H9 (cell line): Measurements from ENCODE around the gene CCNC. TPM values are rescaled to one million over a fixed set of nuclear protein-coding genes. Genes with fewer than 3 reads are reported as not detected.

ENCODE experiments used
- DNase-seq: peaks from one replicate; pipeline ENCODE4 v3.0.0-alpha.2; 2017
- H2AFZ ChIP-seq: one replicate; pipeline ENCODE4 v1.6.1; 2013; ENCODE audit warnings: mild to moderate bottlenecking, low read length, control low read depth, moderate library complexity
- H2AK5ac ChIP-seq: 2 replicates; pipeline ENCODE4 v1.6.1; 2013; ENCODE audit warnings: low read length, control low read depth, mixed read lengths; ENCODE audit not compliant: insufficient read length
- H2BK120ac ChIP-seq: one replicate; pipeline ENCODE4 v1.6.1; 2013; ENCODE audit warnings: low read depth, mild to moderate bottlenecking, low read length, control low read depth, inconsistent platforms; ENCODE audit not compliant: poor library complexity, severe bottlenecking
- H2BK12ac ChIP-seq: 2 replicates; pipeline ENCODE4 v1.6.1; 2013; ENCODE audit warnings: low read length, control low read depth, mixed read lengths, low read depth; ENCODE audit not compliant: insufficient read length
- H2BK15ac ChIP-seq: 2 replicates; pipeline ENCODE4 v1.6.1; 2013; ENCODE audit warnings: low read depth, low read length, control low read depth
- H2BK20ac ChIP-seq: one replicate; pipeline ENCODE4 v1.6.1; 2013; ENCODE audit warnings: low read depth, mild to moderate bottlenecking, low read length, control low read depth, inconsistent platforms; ENCODE audit not compliant: poor library complexity, severe bottlenecking
- H2BK5ac ChIP-seq: 2 replicates; pipeline ENCODE4 v1.6.1; 2013; ENCODE audit warnings: low read length, control low read depth, mixed read lengths; ENCODE audit not compliant: insufficient read length
- H3K14ac ChIP-seq: 2 replicates; pipeline ENCODE4 v1.6.1; 2013; ENCODE audit warnings: low read length, control low read depth; ENCODE audit not compliant: insufficient read depth
- H3K18ac ChIP-seq: 2 replicates; pipeline ENCODE4 v1.6.1; 2013; ENCODE audit warnings: low read depth, mild to moderate bottlenecking, mixed read lengths, low read length, control low read depth; ENCODE audit not compliant: insufficient read length
- H3K23ac ChIP-seq: 2 replicates; pipeline ENCODE4 v1.6.1; 2013; ENCODE audit warnings: low read length, control low read depth, mixed read lengths, low read depth; ENCODE audit not compliant: insufficient read length
- H3K23me2 ChIP-seq: 2 replicates; pipeline ENCODE4 v1.6.1; 2013; ENCODE audit warnings: low read depth, mild to moderate bottlenecking, mixed read lengths, low read length, control low read depth; ENCODE audit not compliant: insufficient read length, poor library complexity, severe bottlenecking
- H3K27ac ChIP-seq: 2 replicates; pipeline ENCODE4 v1.5.1; 2013; ENCODE audit warnings: low read length, control low read depth, mixed read lengths, low read depth; ENCODE audit not compliant: insufficient read length
- H3K27me3 ChIP-seq: 2 replicates; pipeline ENCODE4 v1.6.1; 2013; ENCODE audit warnings: low read length, control low read depth, inconsistent platforms; ENCODE audit not compliant: insufficient read depth
- H3K4ac ChIP-seq: 2 replicates; pipeline ENCODE4 v1.6.1; 2013; ENCODE audit warnings: low read depth, mild to moderate bottlenecking, control low read depth, inconsistent platforms, low read length, moderate library complexity
- H3K4me1 ChIP-seq: 2 replicates; pipeline ENCODE4 v1.6.1; 2013; ENCODE audit warnings: low read length, control low read depth, inconsistent platforms; ENCODE audit not compliant: insufficient read depth
- H3K4me2 ChIP-seq: 2 replicates; pipeline ENCODE4 v1.6.1; 2013; ENCODE audit warnings: low read length, control low read depth, mixed read lengths; ENCODE audit not compliant: insufficient read length, insufficient read depth
- H3K56ac ChIP-seq: 2 replicates; pipeline ENCODE4 v1.6.1; 2013; ENCODE audit warnings: low read depth, mild to moderate bottlenecking, mixed read lengths, low read length, control low read depth; ENCODE audit not compliant: insufficient read length
- H3K79me1 ChIP-seq: 2 replicates; pipeline ENCODE4 v1.6.1; 2013; ENCODE audit warnings: low read depth, mild to moderate bottlenecking, moderate library complexity, low read length, control low read depth, inconsistent platforms; ENCODE audit not compliant: insufficient read depth, poor library complexity, severe bottlenecking
- H3K79me2 ChIP-seq: 2 replicates; pipeline ENCODE4 v1.6.1; 2013; ENCODE audit warnings: low read length, control low read depth, inconsistent platforms; ENCODE audit not compliant: insufficient read depth
- H3K9ac ChIP-seq: 2 replicates; pipeline ENCODE4 v1.6.1; 2013; ENCODE audit warnings: low read length, control low read depth, mixed read lengths; ENCODE audit not compliant: insufficient read length; ENCODE audit errors: extremely low read depth
- H3K9me3 ChIP-seq: one replicate; pipeline ENCODE4 v1.6.1; 2013; ENCODE audit warnings: low read depth, low read length, inconsistent platforms; ENCODE audit not compliant: control insufficient read depth
- H3T11ph ChIP-seq: one replicate; pipeline ENCODE4 v1.6.1; 2013; ENCODE audit warnings: mild to moderate bottlenecking, low read length, control low read depth, inconsistent platforms
- H4K20me1 ChIP-seq: one replicate; pipeline ENCODE4 v1.6.1; 2013; ENCODE audit not compliant: control insufficient read depth, insufficient read length, insufficient read depth
- H4K5ac ChIP-seq: 2 replicates; pipeline ENCODE4 v1.6.1; 2013; ENCODE audit warnings: low read depth, mild to moderate bottlenecking, mixed read lengths, low read length, control low read depth; ENCODE audit not compliant: insufficient read length
- H4K8ac ChIP-seq: replicated peaks from 2 replicates; pipeline ENCODE4 v1.6.1; 2013; ENCODE audit warnings: low read length, control low read depth, mixed read lengths, low read depth; ENCODE audit not compliant: insufficient read length
- H4K91ac ChIP-seq: 2 replicates; pipeline ENCODE4 v1.6.1; 2013; ENCODE audit warnings: low read depth, mild to moderate bottlenecking, moderate library complexity, mixed read lengths, low read length, control low read depth; ENCODE audit not compliant: insufficient read length
- H3K27ac Mint-ChIP-seq, 3 experiments: 2 replicates in 2 of 3; 3 replicates in 1 of 3; pipeline ENCODE4 v1.8.0; 2020 to 2021; ENCODE audit warnings: mixed read lengths in 3 of 3, mild to moderate bottlenecking in 1 of 3, moderate library complexity in 1 of 3
- H3K27me3 Mint-ChIP-seq: 2 replicates; pipeline ENCODE4 v1.8.0; 2021; ENCODE audit warnings: low read depth, mild to moderate bottlenecking, moderate library complexity, mixed read lengths
- H3K36me3 Mint-ChIP-seq, 3 experiments: 2 replicates in 2 of 3; 3 replicates in 1 of 3; pipeline ENCODE4 v1.8.0; 2020 to 2021; ENCODE audit warnings: low read depth in 3 of 3, mixed read lengths in 3 of 3; ENCODE audit not compliant: insufficient read depth in 1 of 3
- H3K4me1 Mint-ChIP-seq, 2 experiments: 2 replicates each; pipeline ENCODE4 v1.8.0; 2020; ENCODE audit warnings: mixed read lengths in 2 of 2
- H3K4me3 Mint-ChIP-seq, 2 experiments: 2 replicates in 1 of 2; 3 replicates in 1 of 2; pipeline ENCODE4 v1.8.0; 2020 to 2021; ENCODE audit warnings: mild to moderate bottlenecking in 2 of 2, mixed read lengths in 2 of 2, moderate library complexity in 1 of 2
- H3K9me3 Mint-ChIP-seq, 2 experiments: 2 replicates in 1 of 2; 3 replicates in 1 of 2; pipeline ENCODE4 v1.8.0; 2020; ENCODE audit warnings: mild to moderate bottlenecking in 2 of 2, mixed read lengths in 2 of 2, moderate library complexity in 1 of 2
- CTCF ChIP-seq: fragments of 200-600 bp; sonication (generic); conservative IDR thresholded peaks from 3 replicates; pipeline ENCODE4 v1.8.0; 2021; ENCODE audit warnings: antibody characterized with exemption, mild to moderate bottlenecking
- WGBS: extraction: QIAGEN DNeasy Blood & Tissue Kit; methylation state at CpG from one replicate; pipeline ENCODE4 v1.1.7; 2013; ENCODE audit warnings: missing lambda C conversion rate, low lambda C conversion rate, mixed read lengths; ENCODE audit not compliant: insufficient read length; ENCODE audit errors: extremely low coverage; 5-methylcytosine and 5-hydroxymethylcytosine counted together
- total RNA-seq: library from RNA; stranded (reverse); gene quantifications from 2 replicates; pipeline ENCODE4 v1.2.1, GENCODE V29; 2021

The CCNC gene
- total RNA-seq, 1 experiment from 2014 or later, result 112 TPM

DNA sequence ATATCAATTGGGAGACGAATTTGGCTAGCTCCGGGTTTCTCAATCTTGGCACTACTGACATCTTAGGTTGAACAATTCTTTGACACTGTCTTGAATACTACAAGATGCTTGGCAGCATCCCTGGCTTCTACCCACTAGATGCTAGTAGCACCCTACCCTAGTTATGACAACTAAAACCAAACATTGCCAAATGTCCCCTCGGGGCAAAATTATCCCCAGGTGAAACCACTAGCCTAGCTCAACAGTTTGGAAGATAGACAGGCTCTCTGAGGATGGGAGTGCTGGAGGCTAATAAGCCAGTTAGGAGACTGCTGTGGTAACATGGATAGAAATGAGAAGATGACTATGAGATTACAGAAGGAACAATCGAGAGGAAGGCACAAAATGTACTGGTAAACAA is 20.9 kb downstream of the CCNC start:
- Histone ChIP-seq H4K5ac (no peak overlapping the region), H3K23ac (no peak overlapping the region), H2AK5ac (no peak overlapping the region), H2BK15ac (no peak overlapping the region), H3K14ac (no peak overlapping the region), H2BK20ac (no peak overlapping the region), H3K4ac (no peak overlapping the region), H3K18ac (no peak overlapping the region), H3K27me3 (no peaks in the 10 kb centered on the region), H2BK120ac (no peak overlapping the region), H3T11ph (no peak overlapping the region), H3K9me3 (no peaks in the 10 kb centered on the region), H2BK5ac (no peak overlapping the region), H2BK12ac (no peak overlapping the region), H3K79me1 (no peaks in the 10 kb centered on the region), H2AFZ (no peak overlapping the region), H4K91ac (no peak overlapping the region), H3K4me2 (no peak overlapping the region), H3K27ac (no peak overlapping the region), H3K4me1 (no peaks in the 10 kb centered on the region), H4K8ac (no peak overlapping the region), H3K23me2 (no peaks in the 10 kb centered on the region), H3K9ac (no peak overlapping the region), H4K20me1 (no peaks in the 10 kb centered on the region), H3K56ac (no peak overlapping the region), H3K79me2 (no peaks in the 10 kb centered on the region)
- Mint-ChIP-seq H3K9me3 (no peaks in the 10 kb centered on the region), H3K27ac (no peak overlapping the region), H3K36me3 (peaks cover 10 to 67% (median 59%) of the 10 kb centered on the region in 3 experiments; a peak in 6 of 7 replicates), H3K27me3 (no peaks in the 10 kb centered on the region), H3K4me1 (no peaks in the 10 kb centered on the region), H3K4me3 (no peak overlapping the region)
- WGBS, result no CpG with 5 or more reads among the region's 4 CpGs
- no peak for TF ChIP-seq CTCF
- no peak for DNase-seq
